HepG2 (cell line): ENCODE data around the gene PSMD12. TPM values are rescaled to one million over a fixed set of nuclear protein-coding genes. Genes with fewer than 3 reads are reported as not detected.

ENCODE experiments used
- CREB1 ChIP-seq, 2 experiments: fragments of 450-650 bp in 1 of 2; IDR thresholded peaks; 2 replicates each; pipeline ENCODE4 v1.6.1; 2016 to 2017; ENCODE audit warnings: control low read depth in 1 of 2, mild to moderate bottlenecking in 1 of 2, missing compliant biosample characterization in 1 of 2, missing genetic modification characterization in 1 of 2
- ESRRA ChIP-seq: sonication (generic); formaldehyde crosslinking; IDR thresholded peaks from 2 replicates; pipeline ENCODE4 v1.5.1; 2020; ENCODE audit warnings: mild to moderate bottlenecking, low read depth, missing genetic modification reagents
- FOXJ3 ChIP-seq: sonication (generic); formaldehyde crosslinking; IDR thresholded peaks from 2 replicates; pipeline ENCODE4 v1.4.0; 2020; ENCODE audit warnings: missing genetic modification reagents, mild to moderate bottlenecking, borderline replicate concordance
- GATAD2A ChIP-seq: IDR thresholded peaks from 2 replicates; pipeline ENCODE4 v1.6.1; 2016
- NFE2L2 ChIP-seq: fragments of 150-350 bp; IDR thresholded peaks from 2 replicates; pipeline ENCODE4 v1.6.1; 2014; ENCODE audit warnings: low read length
- RBM39 ChIP-seq: fragments of 200-400 bp; formaldehyde crosslinking; IDR thresholded peaks from one replicate; pipeline ENCODE4 v1.6.1; 2018; ENCODE audit warnings: antibody characterized with exemption, mild to moderate bottlenecking, low read depth, low read length; ENCODE audit not compliant: poor library complexity, severe bottlenecking
- TP53 ChIP-seq: sonication (generic); formaldehyde crosslinking; conservative IDR thresholded peaks from 2 replicates; pipeline ENCODE4 v1.4.0; 2020; ENCODE audit warnings: missing genetic modification reagents
- ZMYM4 ChIP-seq: sonication (generic); formaldehyde crosslinking; IDR thresholded peaks from 2 replicates; pipeline ENCODE4 v1.8.1; 2023; ENCODE audit warnings: mild to moderate bottlenecking, missing genetic modification reagents
- ZNF724P ChIP-seq: sonication (generic); formaldehyde crosslinking; IDR thresholded peaks from 2 replicates; pipeline ENCODE4 v1.8.0; 2022; ENCODE audit warnings: missing genetic modification reagents, borderline replicate concordance
- ZNF746 ChIP-seq: sonication (generic); formaldehyde crosslinking; IDR thresholded peaks from 2 replicates; pipeline ENCODE4 v1.8.0; 2022; ENCODE audit warnings: mild to moderate bottlenecking, missing genetic modification reagents
- polyA plus RNA-seq, 8 experiments: library from polyadenylated mRNA; depleted of rRNA in 3 of 8; stranded (reverse) in 7 of 8; unstranded in 1 of 8; fragments of >200 nt; fragmentation: Illumina TruSeq in 4 of 8; extraction: Trizol in 4 of 8; gene quantifications; 2 replicates each; pipeline versions ENCODE4 v1.2.1 to v1.2.3, GENCODE V29; 2011 to 2016; ENCODE audit warnings: low read depth in 4 of 8, missing spikeins in 1 of 8, mixed read lengths in 1 of 8; ENCODE audit not compliant: insufficient read depth in 1 of 8
- total RNA-seq, 5 experiments: library from RNA; depleted of rRNA; stranded (reverse); fragments of >200 nt; fragmentation: Illumina TruSeq; extraction: Trizol; gene quantifications; 2 replicates each; pipeline ENCODE4 v1.2.3, GENCODE V29; 2016; ENCODE audit warnings: low read depth in 1 of 5
- TF ChIP-seq, protein P1 (sequence below): sonication (generic); formaldehyde crosslinking; IDR thresholded peaks from 2 replicates; pipeline ENCODE4 v1.9.0; 2021; ENCODE audit warnings: missing genetic modification reagents, borderline replicate concordance
- TF ChIP-seq, protein P2 (sequence below): sonication (generic); formaldehyde crosslinking; IDR thresholded peaks from 2 replicates; pipeline ENCODE4 v1.8.1; 2023; ENCODE audit warnings: mild to moderate bottlenecking, missing genetic modification reagents
- TF ChIP-seq, protein P3 (sequence below): IDR thresholded peaks from 2 replicates; pipeline ENCODE4 v1.6.1; 2018; ENCODE audit warnings: missing genetic modification reagents, mild to moderate bottlenecking, missing compliant biosample characterization
- TF ChIP-seq, protein P4 (sequence below): sonication (generic); formaldehyde crosslinking; IDR thresholded peaks from 2 replicates; pipeline ENCODE4 v1.5.0; 2020; ENCODE audit warnings: missing genetic modification reagents
- TF ChIP-seq, protein P5 (sequence below): sonication (generic); formaldehyde crosslinking; IDR thresholded peaks from 2 replicates; pipeline ENCODE4 v1.4.0; 2020; ENCODE audit warnings: low read depth, mild to moderate bottlenecking, missing genetic modification reagents

Gene PSMD12
- total and polyA plus RNA-seq, 2 of the 13 experiments (the other 11 are each of a cell fraction or from before 2014, with no cell fraction given): 27.4 to 71.7 TPM

DNA sequence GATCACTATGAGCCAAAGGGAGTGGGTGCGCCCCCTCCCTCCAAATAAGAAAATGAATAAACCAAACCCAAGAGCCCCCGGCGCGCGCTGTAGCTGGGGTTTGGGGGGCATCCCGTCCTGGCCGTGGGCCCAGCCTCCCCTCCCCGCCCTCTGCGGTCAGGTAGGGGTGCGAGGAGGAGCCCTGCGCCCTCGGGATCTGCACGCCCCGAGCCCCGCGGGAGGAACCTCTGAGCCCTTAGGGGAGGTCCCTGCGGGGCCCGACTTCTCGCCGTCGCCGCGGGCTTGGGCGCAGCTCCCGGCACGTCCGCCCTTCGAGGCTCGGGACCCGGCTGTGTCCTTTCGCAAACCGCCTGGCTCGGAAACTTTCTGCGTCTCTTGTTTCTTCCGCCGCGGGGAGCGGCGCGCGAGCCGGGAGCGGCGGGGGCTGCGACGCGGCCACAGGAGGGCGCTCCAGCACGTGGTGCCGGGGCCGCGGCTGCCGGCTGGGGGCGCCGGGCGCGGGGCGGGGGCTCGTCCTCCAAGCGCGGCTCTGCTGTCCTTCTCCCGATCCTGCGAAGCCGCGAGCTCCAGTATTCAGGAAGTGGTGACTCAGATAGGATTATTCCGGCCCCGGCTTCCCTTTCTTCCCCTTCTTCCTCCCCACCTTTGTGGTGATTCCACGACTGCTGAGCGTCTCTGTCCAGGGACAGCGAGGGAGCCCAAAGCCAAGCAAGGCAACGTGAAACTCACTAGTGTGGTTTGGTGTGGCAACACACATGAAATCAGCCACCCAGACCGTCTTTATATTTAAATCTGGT, 12.3 kb upstream of the PSMD12 start (continued):
- TF ChIP-seq TP53 (CRISPR knock-in tag) (0 out of 2 replicates have a peak, but pooled peaks have one; percentile 24), NFE2L2 (no peak), ZNF746 (CRISPR knock-in tag) (peak; percentile 81), FOXJ3 (peak; percentile 8; the same call in 1 of the 2 replicates), RBM39 (peak; percentile 58), ZMYM4 (CRISPR knock-in tag) (peak; percentile 56; the same call in 1 of the 2 replicates), ZNF724P (CRISPR knock-in tag) (peak; percentile 65; the same call in 1 of the 2 replicates), ESRRA (CRISPR knock-in tag) (peak; percentile 71; the same call in 1 of the 2 replicates), GATAD2A (CRISPR knock-in tag) (no peak), CREB1 (IDR thresholded peaks at IDR 0.05) (no peak), CREB1 (CRISPR knock-in tag; IDR thresholded peaks at IDR 0.05) (no peak)
- TF ChIP-seq, protein P1, sequence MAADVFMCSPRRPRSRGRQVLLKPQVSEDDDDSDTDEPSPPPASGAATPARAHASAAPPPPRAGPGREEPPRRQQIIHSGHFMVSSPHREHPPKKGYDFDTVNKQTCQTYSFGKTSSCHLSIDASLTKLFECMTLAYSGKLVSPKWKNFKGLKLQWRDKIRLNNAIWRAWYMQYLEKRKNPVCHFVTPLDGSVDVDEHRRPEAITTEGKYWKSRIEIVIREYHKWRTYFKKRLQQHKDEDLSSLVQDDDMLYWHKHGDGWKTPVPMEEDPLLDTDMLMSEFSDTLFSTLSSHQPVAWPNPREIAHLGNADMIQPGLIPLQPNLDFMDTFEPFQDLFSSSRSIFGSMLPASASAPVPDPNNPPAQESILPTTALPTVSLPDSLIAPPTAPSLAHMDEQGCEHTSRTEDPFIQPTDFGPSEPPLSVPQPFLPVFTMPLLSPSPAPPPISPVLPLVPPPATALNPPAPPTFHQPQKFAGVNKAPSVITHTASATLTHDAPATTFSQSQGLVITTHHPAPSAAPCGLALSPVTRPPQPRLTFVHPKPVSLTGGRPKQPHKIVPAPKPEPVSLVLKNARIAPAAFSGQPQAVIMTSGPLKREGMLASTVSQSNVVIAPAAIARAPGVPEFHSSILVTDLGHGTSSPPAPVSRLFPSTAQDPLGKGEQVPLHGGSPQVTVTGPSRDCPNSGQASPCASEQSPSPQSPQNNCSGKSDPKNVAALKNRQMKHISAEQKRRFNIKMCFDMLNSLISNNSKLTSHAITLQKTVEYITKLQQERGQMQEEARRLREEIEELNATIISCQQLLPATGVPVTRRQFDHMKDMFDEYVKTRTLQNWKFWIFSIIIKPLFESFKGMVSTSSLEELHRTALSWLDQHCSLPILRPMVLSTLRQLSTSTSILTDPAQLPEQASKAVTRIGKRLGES: 0 out of 2 replicates have a peak, but pooled peaks have one; percentile 47
- TF ChIP-seq, protein P2, sequence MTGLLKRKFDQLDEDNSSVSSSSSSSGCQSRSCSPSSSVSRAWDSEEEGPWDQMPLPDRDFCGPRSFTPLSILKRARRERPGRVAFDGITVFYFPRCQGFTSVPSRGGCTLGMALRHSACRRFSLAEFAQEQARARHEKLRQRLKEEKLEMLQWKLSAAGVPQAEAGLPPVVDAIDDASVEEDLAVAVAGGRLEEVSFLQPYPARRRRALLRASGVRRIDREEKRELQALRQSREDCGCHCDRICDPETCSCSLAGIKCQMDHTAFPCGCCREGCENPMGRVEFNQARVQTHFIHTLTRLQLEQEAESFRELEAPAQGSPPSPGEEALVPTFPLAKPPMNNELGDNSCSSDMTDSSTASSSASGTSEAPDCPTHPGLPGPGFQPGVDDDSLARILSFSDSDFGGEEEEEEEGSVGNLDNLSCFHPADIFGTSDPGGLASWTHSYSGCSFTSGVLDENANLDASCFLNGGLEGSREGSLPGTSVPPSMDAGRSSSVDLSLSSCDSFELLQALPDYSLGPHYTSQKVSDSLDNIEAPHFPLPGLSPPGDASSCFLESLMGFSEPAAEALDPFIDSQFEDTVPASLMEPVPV (CRISPR knock-in tag): no peak
- TF ChIP-seq, protein P3, sequence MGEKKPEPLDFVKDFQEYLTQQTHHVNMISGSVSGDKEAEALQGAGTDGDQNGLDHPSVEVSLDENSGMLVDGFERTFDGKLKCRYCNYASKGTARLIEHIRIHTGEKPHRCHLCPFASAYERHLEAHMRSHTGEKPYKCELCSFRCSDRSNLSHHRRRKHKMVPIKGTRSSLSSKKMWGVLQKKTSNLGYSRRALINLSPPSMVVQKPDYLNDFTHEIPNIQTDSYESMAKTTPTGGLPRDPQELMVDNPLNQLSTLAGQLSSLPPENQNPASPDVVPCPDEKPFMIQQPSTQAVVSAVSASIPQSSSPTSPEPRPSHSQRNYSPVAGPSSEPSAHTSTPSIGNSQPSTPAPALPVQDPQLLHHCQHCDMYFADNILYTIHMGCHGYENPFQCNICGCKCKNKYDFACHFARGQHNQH (CRISPR knock-in tag): peak; percentile 62; the same call in 1 of the 2 replicates
- TF ChIP-seq, protein P4, sequence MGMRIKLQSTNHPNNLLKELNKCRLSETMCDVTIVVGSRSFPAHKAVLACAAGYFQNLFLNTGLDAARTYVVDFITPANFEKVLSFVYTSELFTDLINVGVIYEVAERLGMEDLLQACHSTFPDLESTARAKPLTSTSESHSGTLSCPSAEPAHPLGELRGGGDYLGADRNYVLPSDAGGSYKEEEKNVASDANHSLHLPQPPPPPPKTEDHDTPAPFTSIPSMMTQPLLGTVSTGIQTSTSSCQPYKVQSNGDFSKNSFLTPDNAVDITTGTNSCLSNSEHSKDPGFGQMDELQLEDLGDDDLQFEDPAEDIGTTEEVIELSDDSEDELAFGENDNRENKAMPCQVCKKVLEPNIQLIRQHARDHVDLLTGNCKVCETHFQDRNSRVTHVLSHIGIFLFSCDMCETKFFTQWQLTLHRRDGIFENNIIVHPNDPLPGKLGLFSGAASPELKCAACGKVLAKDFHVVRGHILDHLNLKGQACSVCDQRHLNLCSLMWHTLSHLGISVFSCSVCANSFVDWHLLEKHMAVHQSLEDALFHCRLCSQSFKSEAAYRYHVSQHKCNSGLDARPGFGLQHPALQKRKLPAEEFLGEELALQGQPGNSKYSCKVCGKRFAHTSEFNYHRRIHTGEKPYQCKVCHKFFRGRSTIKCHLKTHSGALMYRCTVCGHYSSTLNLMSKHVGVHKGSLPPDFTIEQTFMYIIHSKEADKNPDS (CRISPR knock-in tag): 0 out of 2 replicates have a peak, but pooled peaks have one; percentile 25
- TF ChIP-seq, protein P5, sequence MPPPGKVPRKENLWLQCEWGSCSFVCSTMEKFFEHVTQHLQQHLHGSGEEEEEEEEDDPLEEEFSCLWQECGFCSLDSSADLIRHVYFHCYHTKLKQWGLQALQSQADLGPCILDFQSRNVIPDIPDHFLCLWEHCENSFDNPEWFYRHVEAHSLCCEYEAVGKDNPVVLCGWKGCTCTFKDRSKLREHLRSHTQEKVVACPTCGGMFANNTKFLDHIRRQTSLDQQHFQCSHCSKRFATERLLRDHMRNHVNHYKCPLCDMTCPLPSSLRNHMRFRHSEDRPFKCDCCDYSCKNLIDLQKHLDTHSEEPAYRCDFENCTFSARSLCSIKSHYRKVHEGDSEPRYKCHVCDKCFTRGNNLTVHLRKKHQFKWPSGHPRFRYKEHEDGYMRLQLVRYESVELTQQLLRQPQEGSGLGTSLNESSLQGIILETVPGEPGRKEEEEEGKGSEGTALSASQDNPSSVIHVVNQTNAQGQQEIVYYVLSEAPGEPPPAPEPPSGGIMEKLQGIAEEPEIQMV: peak; percentile 31; the same call in 1 of the 2 replicates
